GM12891 (cell line): ENCODE results near the gene ENOSF1.

Experiments
- POLR2A ChIP-seq: IDR thresholded peaks from 2 replicates; pipeline ENCODE4 v1.6.1; 2011; ENCODE audit warnings: low read depth, low read length, control low read depth
- POLR2AphosphoS5 ChIP-seq: IDR thresholded peaks from 2 replicates; pipeline ENCODE4 v1.6.1; 2011; ENCODE audit warnings: low read depth, low read length, control low read depth
- POU2F2 ChIP-seq: IDR thresholded peaks from 2 replicates; pipeline ENCODE4 v1.6.1; 2011; ENCODE audit warnings: low read depth, mild to moderate bottlenecking, control low read depth, low read length, moderate library complexity
- SPI1 ChIP-seq: IDR thresholded peaks from 2 replicates; pipeline ENCODE4 v1.6.1; 2011; ENCODE audit warnings: low read depth, low read length, control low read depth
- TAF1 ChIP-seq: IDR thresholded peaks from 2 replicates; pipeline ENCODE4 v1.6.1; 2011; ENCODE audit warnings: low read depth, low read length, control low read depth

DNA sequence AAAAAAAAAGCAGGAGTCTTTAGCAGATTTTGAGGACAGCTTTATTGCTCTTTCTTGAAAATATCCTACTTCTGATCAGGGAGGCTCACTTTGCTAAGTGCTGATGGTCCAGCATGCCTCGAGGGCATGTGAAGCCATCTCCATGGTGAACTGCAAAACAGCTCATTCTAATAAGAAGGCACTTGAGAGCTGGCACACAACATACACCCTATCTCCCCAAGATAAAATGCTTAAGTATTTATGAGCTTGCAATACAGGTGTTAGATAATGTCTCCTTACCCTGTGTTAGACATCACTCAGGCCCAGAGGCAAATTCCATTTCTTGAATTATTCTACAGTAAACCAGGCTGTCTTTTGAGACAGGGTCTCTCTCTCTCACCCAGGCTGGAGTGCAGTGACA, 2.7 kb downstream of the ENOSF1 start:
- no peak for TF ChIP-seq POLR2A
- TF ChIP-seq TAF1 = no peak
- no peak for TF ChIP-seq POLR2AphosphoS5
- TF ChIP-seq POU2F2 = no peak
- no peak for TF ChIP-seq SPI1
